H9 (cell line): ENCODE measurements around the gene LILRB3. TPM values are rescaled to one million over a fixed set of nuclear protein-coding genes. Genes with fewer than 3 reads are reported as not detected.
"Not testable (repeated sequence)": the region's sequence is repeated elsewhere in the genome, so short reads cannot be mapped to it uniquely, and the experiment has no call there.

ENCODE experiments used
- DNase-seq: peaks from one replicate; pipeline ENCODE4 v3.0.0-alpha.2; 2017
- H2AFZ ChIP-seq: one replicate; pipeline ENCODE4 v1.6.1; 2013; ENCODE audit warnings: mild to moderate bottlenecking, low read length, control low read depth, moderate library complexity
- H2AK5ac ChIP-seq: 2 replicates; pipeline ENCODE4 v1.6.1; 2013; ENCODE audit warnings: low read length, control low read depth, mixed read lengths; ENCODE audit not compliant: insufficient read length
- H2BK120ac ChIP-seq: one replicate; pipeline ENCODE4 v1.6.1; 2013; ENCODE audit warnings: low read depth, mild to moderate bottlenecking, low read length, control low read depth, inconsistent platforms; ENCODE audit not compliant: poor library complexity, severe bottlenecking
- H2BK12ac ChIP-seq: 2 replicates; pipeline ENCODE4 v1.6.1; 2013; ENCODE audit warnings: low read length, control low read depth, mixed read lengths, low read depth; ENCODE audit not compliant: insufficient read length
- H2BK15ac ChIP-seq: 2 replicates; pipeline ENCODE4 v1.6.1; 2013; ENCODE audit warnings: low read depth, low read length, control low read depth
- H2BK20ac ChIP-seq: one replicate; pipeline ENCODE4 v1.6.1; 2013; ENCODE audit warnings: low read depth, mild to moderate bottlenecking, low read length, control low read depth, inconsistent platforms; ENCODE audit not compliant: poor library complexity, severe bottlenecking
- H2BK5ac ChIP-seq: 2 replicates; pipeline ENCODE4 v1.6.1; 2013; ENCODE audit warnings: low read length, control low read depth, mixed read lengths; ENCODE audit not compliant: insufficient read length
- H3K14ac ChIP-seq: 2 replicates; pipeline ENCODE4 v1.6.1; 2013; ENCODE audit warnings: low read length, control low read depth; ENCODE audit not compliant: insufficient read depth
- H3K18ac ChIP-seq: 2 replicates; pipeline ENCODE4 v1.6.1; 2013; ENCODE audit warnings: low read depth, mild to moderate bottlenecking, mixed read lengths, low read length, control low read depth; ENCODE audit not compliant: insufficient read length
- H3K23ac ChIP-seq: 2 replicates; pipeline ENCODE4 v1.6.1; 2013; ENCODE audit warnings: low read length, control low read depth, mixed read lengths, low read depth; ENCODE audit not compliant: insufficient read length
- H3K23me2 ChIP-seq: 2 replicates; pipeline ENCODE4 v1.6.1; 2013; ENCODE audit warnings: low read depth, mild to moderate bottlenecking, mixed read lengths, low read length, control low read depth; ENCODE audit not compliant: insufficient read length, poor library complexity, severe bottlenecking
- H3K27ac ChIP-seq: 2 replicates; pipeline ENCODE4 v1.5.1; 2013; ENCODE audit warnings: low read length, control low read depth, mixed read lengths, low read depth; ENCODE audit not compliant: insufficient read length
- H3K27me3 ChIP-seq: 2 replicates; pipeline ENCODE4 v1.6.1; 2013; ENCODE audit warnings: low read length, control low read depth, inconsistent platforms; ENCODE audit not compliant: insufficient read depth
- H3K4ac ChIP-seq: 2 replicates; pipeline ENCODE4 v1.6.1; 2013; ENCODE audit warnings: low read depth, mild to moderate bottlenecking, control low read depth, inconsistent platforms, low read length, moderate library complexity
- H3K4me1 ChIP-seq: 2 replicates; pipeline ENCODE4 v1.6.1; 2013; ENCODE audit warnings: low read length, control low read depth, inconsistent platforms; ENCODE audit not compliant: insufficient read depth
- H3K4me2 ChIP-seq: 2 replicates; pipeline ENCODE4 v1.6.1; 2013; ENCODE audit warnings: low read length, control low read depth, mixed read lengths; ENCODE audit not compliant: insufficient read length, insufficient read depth
- H3K56ac ChIP-seq: 2 replicates; pipeline ENCODE4 v1.6.1; 2013; ENCODE audit warnings: low read depth, mild to moderate bottlenecking, mixed read lengths, low read length, control low read depth; ENCODE audit not compliant: insufficient read length
- H3K79me1 ChIP-seq: 2 replicates; pipeline ENCODE4 v1.6.1; 2013; ENCODE audit warnings: low read depth, mild to moderate bottlenecking, moderate library complexity, low read length, control low read depth, inconsistent platforms; ENCODE audit not compliant: insufficient read depth, poor library complexity, severe bottlenecking
- H3K79me2 ChIP-seq: 2 replicates; pipeline ENCODE4 v1.6.1; 2013; ENCODE audit warnings: low read length, control low read depth, inconsistent platforms; ENCODE audit not compliant: insufficient read depth
- H3K9ac ChIP-seq: 2 replicates; pipeline ENCODE4 v1.6.1; 2013; ENCODE audit warnings: low read length, control low read depth, mixed read lengths; ENCODE audit not compliant: insufficient read length; ENCODE audit errors: extremely low read depth
- H3K9me3 ChIP-seq: one replicate; pipeline ENCODE4 v1.6.1; 2013; ENCODE audit warnings: low read depth, low read length, inconsistent platforms; ENCODE audit not compliant: control insufficient read depth
- H3T11ph ChIP-seq: one replicate; pipeline ENCODE4 v1.6.1; 2013; ENCODE audit warnings: mild to moderate bottlenecking, low read length, control low read depth, inconsistent platforms
- H4K20me1 ChIP-seq: one replicate; pipeline ENCODE4 v1.6.1; 2013; ENCODE audit not compliant: control insufficient read depth, insufficient read length, insufficient read depth
- H4K5ac ChIP-seq: 2 replicates; pipeline ENCODE4 v1.6.1; 2013; ENCODE audit warnings: low read depth, mild to moderate bottlenecking, mixed read lengths, low read length, control low read depth; ENCODE audit not compliant: insufficient read length
- H4K8ac ChIP-seq: replicated peaks from 2 replicates; pipeline ENCODE4 v1.6.1; 2013; ENCODE audit warnings: low read length, control low read depth, mixed read lengths, low read depth; ENCODE audit not compliant: insufficient read length
- H4K91ac ChIP-seq: 2 replicates; pipeline ENCODE4 v1.6.1; 2013; ENCODE audit warnings: low read depth, mild to moderate bottlenecking, moderate library complexity, mixed read lengths, low read length, control low read depth; ENCODE audit not compliant: insufficient read length
- H3K27ac Mint-ChIP-seq, 3 experiments: 2 replicates in 2 of 3; 3 replicates in 1 of 3; pipeline ENCODE4 v1.8.0; 2020 to 2021; ENCODE audit warnings: mixed read lengths in 3 of 3, mild to moderate bottlenecking in 1 of 3, moderate library complexity in 1 of 3
- H3K27me3 Mint-ChIP-seq: 2 replicates; pipeline ENCODE4 v1.8.0; 2021; ENCODE audit warnings: low read depth, mild to moderate bottlenecking, moderate library complexity, mixed read lengths
- H3K36me3 Mint-ChIP-seq, 3 experiments: 2 replicates in 2 of 3; 3 replicates in 1 of 3; pipeline ENCODE4 v1.8.0; 2020 to 2021; ENCODE audit warnings: low read depth in 3 of 3, mixed read lengths in 3 of 3; ENCODE audit not compliant: insufficient read depth in 1 of 3
- H3K4me1 Mint-ChIP-seq, 2 experiments: 2 replicates each; pipeline ENCODE4 v1.8.0; 2020; ENCODE audit warnings: mixed read lengths in 2 of 2
- H3K4me3 Mint-ChIP-seq, 2 experiments: 2 replicates in 1 of 2; 3 replicates in 1 of 2; pipeline ENCODE4 v1.8.0; 2020 to 2021; ENCODE audit warnings: mild to moderate bottlenecking in 2 of 2, mixed read lengths in 2 of 2, moderate library complexity in 1 of 2
- H3K9me3 Mint-ChIP-seq, 2 experiments: 2 replicates in 1 of 2; 3 replicates in 1 of 2; pipeline ENCODE4 v1.8.0; 2020; ENCODE audit warnings: mild to moderate bottlenecking in 2 of 2, mixed read lengths in 2 of 2, moderate library complexity in 1 of 2
- CTCF ChIP-seq: fragments of 200-600 bp; sonication (generic); conservative IDR thresholded peaks from 3 replicates; pipeline ENCODE4 v1.8.0; 2021; ENCODE audit warnings: antibody characterized with exemption, mild to moderate bottlenecking
- WGBS: extraction: QIAGEN DNeasy Blood & Tissue Kit; methylation state at CpG from one replicate; pipeline ENCODE4 v1.1.7; 2013; ENCODE audit warnings: missing lambda C conversion rate, low lambda C conversion rate, mixed read lengths; ENCODE audit not compliant: insufficient read length; ENCODE audit errors: extremely low coverage; 5-methylcytosine and 5-hydroxymethylcytosine counted together
- total RNA-seq: library from RNA; stranded (reverse); gene quantifications from 2 replicates; pipeline ENCODE4 v1.2.1, GENCODE V29; 2021

LILRB3 gene
- total RNA-seq, 1 experiment from 2014 or later, result not detected

- Histone ChIP-seq H3K4ac (no peak overlapping the region), H3K79me2 (no peaks in the 10 kb centered on the region), H3K4me1 (no peaks in the 10 kb centered on the region), H3K14ac (no peak overlapping the region), H3K18ac (no peak overlapping the region), H3K27ac (no peak overlapping the region), H4K91ac (no peak overlapping the region), H3K23ac (no peak overlapping the region), H3K23me2 (peaks cover 2% of the 10 kb centered on the region), H2BK20ac (no peak overlapping the region), H2AFZ (no peak overlapping the region), H3K27me3 (no peaks in the 10 kb centered on the region), H2BK120ac (no peak overlapping the region), H4K5ac (no peak overlapping the region), H3K9ac (no peak overlapping the region), H3K4me2 (no peak overlapping the region), H2BK15ac (no peak overlapping the region), H3T11ph (no peak overlapping the region), H4K20me1 (no peaks in the 10 kb centered on the region), H4K8ac (no peak overlapping the region), H3K9me3 (no peaks in the 10 kb centered on the region), H2AK5ac (no peak overlapping the region), H3K56ac (no peak overlapping the region), H3K79me1 (no peaks in the 10 kb centered on the region), H2BK12ac (no peak overlapping the region), H2BK5ac (no peak overlapping the region)
- Mint-ChIP-seq H3K9me3 (no peaks in the 10 kb centered on the region), H3K4me1 (peaks cover 3 to 19% of the 10 kb centered on the region in 2 experiments; a peak in 3 of 4 replicates), H3K27ac (no peak overlapping the region), H3K4me3 (no peak overlapping the region), H3K36me3 (peaks cover 23 to 51% (median 46%) of the 10 kb centered on the region in 3 experiments), H3K27me3 (no peaks in the 10 kb centered on the region)
- no peak for DNase-seq
- no peak for TF ChIP-seq CTCF
- no CpG with 5 or more reads among the region's 11 CpGs for WGBS
Measured at GRCh38 chr19:54183431-54183830, 39.4 kb downstream of the LILRB3 start.

GRCh38 chr19:54181894-54182293 lies 40.9 kb downstream of the LILRB3 start:
- not testable (repeated sequence) for H3K9me3 Mint-ChIP-seq, H3K9me3 ChIP-seq, H4K8ac ChIP-seq, H2BK5ac ChIP-seq, H3K23me2 ChIP-seq, H2BK120ac ChIP-seq, H3K4me2 ChIP-seq, H3K14ac ChIP-seq, H4K20me1 ChIP-seq, H3K23ac ChIP-seq, H3K56ac ChIP-seq, H3K9ac ChIP-seq, H4K5ac ChIP-seq, H3K79me1 ChIP-seq, H4K91ac ChIP-seq, H2BK12ac ChIP-seq, H3K79me2 ChIP-seq, H2AK5ac ChIP-seq, H3T11ph ChIP-seq, H3K27ac Mint-ChIP-seq, H3K4me1 ChIP-seq, H3K27me3 ChIP-seq, H3K4me3 Mint-ChIP-seq, H3K27ac ChIP-seq, H3K27me3 Mint-ChIP-seq, H2BK15ac ChIP-seq, H3K4ac ChIP-seq, H2AFZ ChIP-seq, H2BK20ac ChIP-seq, H3K18ac ChIP-seq, DNase-seq
- Mint-ChIP-seq H3K36me3 (peaks cover 23 to 48% (median 43%) of the 10 kb centered on the region in 3 experiments; a peak in 6 of 7 replicates), H3K4me1 (peaks cover 0 to 11% of the 10 kb centered on the region in 2 experiments; a peak in 2 of 4 replicates)
- no CpG with 5 or more reads among the region's 3 CpGs for WGBS
